ENCODE data around the gene DACH1.

DACH1 gene

GRCh38 chr13:71474936-71475335 lies 392.1 kb downstream of the DACH1 start:
- no peak for DNase-seq

GRCh38 chr13:71469626-71470025 lies 397.4 kb downstream of the DACH1 start:
- DNase-seq, result no peak

- DNase-seq, result no peak
Measured at GRCh38 chr13:71464686-71465085, 402.3 kb downstream of the DACH1 start.

- DNase-seq, result no peak
Measured at GRCh38 chr13:71461892-71462291, 405.1 kb downstream of the DACH1 start.

- no peak for DNase-seq
Measured at GRCh38 chr13:71460211-71460610, 406.8 kb downstream of the DACH1 start.

GRCh38 chr13:71459708-71460107 lies 407.3 kb downstream of the DACH1 start:
- no peak for DNase-seq

- DNase-seq, result no peak
Measured at GRCh38 chr13:71457645-71458044, 409.4 kb downstream of the DACH1 start.

- no peak for DNase-seq
Measured at GRCh38 chr13:71456136-71456535, 410.9 kb downstream of the DACH1 start.

- DNase-seq, result no peak
Measured at GRCh38 chr13:71454509-71454908, 412.5 kb downstream of the DACH1 start.

GRCh38 chr13:71448080-71448630 lies 418.8 kb downstream of the DACH1 start:
- DNase-seq, result no peak

GRCh38 chr13:71437704-71438103 lies 429.3 kb downstream of the DACH1 start:
- DNase-seq, result no peak

- DNase-seq, result no peak
Measured at GRCh38 chr13:71430681-71431080, 436.3 kb downstream of the DACH1 start.

- no peak for DNase-seq
Measured at GRCh38 chr13:71417205-71417604, 449.8 kb downstream of the DACH1 start.

- no peak for DNase-seq
Measured at GRCh38 chr13:71412231-71412630, 454.8 kb downstream of the DACH1 start.

GRCh38 chr13:71408416-71408815 lies 458.6 kb downstream of the DACH1 start:
- no peak for DNase-seq

GRCh38 chr13:71399631-71400215 lies 467.3 kb downstream of the DACH1 start:
- DNase-seq, result no peak

- no peak for DNase-seq
Measured at GRCh38 chr13:71396149-71396548, 470.9 kb downstream of the DACH1 start.

- no peak for DNase-seq
Measured at GRCh38 chr13:71395053-71395452, 472.0 kb downstream of the DACH1 start.

- DNase-seq, result no peak
Measured at GRCh38 chr13:71394176-71394575, 472.8 kb downstream of the DACH1 start.

Measured in CD4-positive, alpha-beta T cell treated with Interleukin-10 for 1 hour (primary cell).